Ovary (tissue), 9 donors: Measurements from ENCODE around the gene ZNF577. TPM values are rescaled to one million over a fixed set of nuclear protein-coding genes. Genes with fewer than 3 reads are reported as not detected.

Experiments used
- DNase-seq, 5 donors: peaks; one replicate each; pipeline ENCODE4 v3.0.0-alpha.2; 2019 to 2020
- H3K27ac ChIP-seq, 2 donors: fragments of 200-600 bp; one replicate each; pipeline versions ENCODE4 v1.5.1 to v1.8.0; 2019 to 2022
- H3K27me3 ChIP-seq: fragments of 200-600 bp; one replicate; pipeline ENCODE4 v1.8.0; 2022
- H3K36me3 ChIP-seq: fragments of 200-600 bp; sonication (generic); one replicate; pipeline ENCODE4 v1.5.1; 2019
- H3K4me1 ChIP-seq: one replicate; pipeline ENCODE4 v1.8.1; 2013; ENCODE audit warnings: mild to moderate bottlenecking, moderate library complexity; ENCODE audit not compliant: insufficient read depth
- H3K4me3 ChIP-seq: fragments of 200-600 bp; sonication (generic); one replicate; pipeline ENCODE4 v1.5.1; 2017
- H3K9me3 ChIP-seq, 2 donors: fragments of 200-600 bp in 1 of 2; sonication (generic) in 1 of 2; one replicate each; pipeline versions ENCODE4 v1.5.1 to v1.8.1; 2013 to 2019; ENCODE audit warnings: mild to moderate bottlenecking in 1 of 2, moderate library complexity in 1 of 2
- EP300 ChIP-seq: sonication (generic); formaldehyde crosslinking; IDR thresholded peaks from one replicate; pipeline ENCODE4 v1.6.1; 2017; ENCODE audit warnings: antibody characterized with exemption
- POLR2A ChIP-seq: fragments of 450-650 bp; IDR thresholded peaks from one replicate; pipeline ENCODE4 v1.6.1; 2017; ENCODE audit warnings: antibody characterized with exemption, mild to moderate bottlenecking, moderate library complexity
- WGBS, 3 donors: extraction: QIAGEN DNeasy Blood & Tissue Kit in 1 of 3; methylation state at CpG; one replicate each; pipeline versions ENCODE4 v1.1.5 to v1.1.7; 2013 to 2017; 5-methylcytosine and 5-hydroxymethylcytosine counted together
- intact Hi-C, 4 donors: fragments of 100-400 bp; cut with DNase I; formaldehyde crosslinking; loops; one replicate each; pipeline versions ENCODE4 v1.11.0 to v1.15.1; 2022 to 2023
- polyA plus RNA-seq, 2 donors: library from polyadenylated mRNA; stranded (reverse); fragments of 200-250 nt in 1 of 2; fragments of 350-450 nt in 1 of 2; fragmentation: Illumina TruSeq in 1 of 2; extraction: RNeasy Lipid Tissue Mini Kit (QIAGEN cat#74804) in 1 of 2; gene quantifications; one replicate each; pipeline ENCODE4 v1.2.3, GENCODE V29; 2013 to 2014
- total RNA-seq, 7 donors: library from RNA; depleted of rRNA in 2 of 7; stranded (reverse); fragments of >200 nt in 2 of 7; fragmentation: NEBNext Ultra II Directional in 3 of 7; extraction: Animal tissue kit (Norgen Biotek cat#: 25700) in 3 of 7; gene quantifications; one replicate each; pipeline versions ENCODE4 v1.1.0 to v1.2.4, GENCODE V29; 2016 to 2023
- TF ChIP-seq, protein P1 (sequence below), 3 donors: fragments of 450-650 bp in 2 of 3; fragments of 200-600 bp in 1 of 3; IDR thresholded peaks; one replicate each; pipeline versions ENCODE4 v1.5.1 to v1.8.0; 2016 to 2022; ENCODE audit warnings: antibody characterized with exemption in 3 of 3, mild to moderate bottlenecking in 1 of 3
- donor health status: DM: no; HTN: no; CAD: no; lungs with moderate emphysema.
- donor health status: DM: no; HTN: no; CAD: no.
- donor health status: Bipolar disorder and iron deficiency.
- donor health status: DM: yes; HTN: yes; CAD: no.
- donor health status: DM: no; HTN: no; CAD: no.
- donor health status: DM: yes; HTN: yes; CAD: no.

ZNF577 gene
- total and polyA plus RNA-seq, 9 donors: 18.2 to 40.6 (median 30.9) TPM

DNA sequence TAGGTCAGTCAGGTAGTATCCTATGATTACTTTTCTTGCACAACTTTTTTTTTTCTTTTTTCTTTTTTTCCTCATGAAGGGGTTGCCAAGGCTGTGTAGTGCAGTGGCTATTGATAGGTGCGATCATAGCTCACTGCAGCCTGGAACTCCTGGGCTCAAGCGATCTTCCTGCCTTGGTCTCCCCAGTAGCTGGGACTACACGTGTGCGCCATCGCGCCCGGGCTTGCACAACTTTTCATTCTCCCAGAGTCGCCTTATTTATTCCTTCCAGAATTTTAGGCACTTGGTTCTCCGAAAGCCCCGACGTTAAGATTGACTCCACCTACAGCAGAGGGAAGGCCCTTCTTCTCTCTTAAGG, 38.7 kb upstream of the ZNF577 start:
- Histone ChIP-seq H3K27me3 (no peaks in the 10 kb centered on the region), H3K4me1 (no peaks in the 10 kb centered on the region), H3K4me3 (peak overlapping the region; percentile 89), H3K27ac (peak overlapping the region in 1 of 2 donors; percentile 84), H3K9me3 (peaks cover under 1 to 14% of the 10 kb centered on the region in 2 donors), H3K36me3 (no peaks in the 10 kb centered on the region)
- WGBS, 3 donors: 14 to 16% (median 15%) methylated on average over 11 of the region's 11 CpGs
- no peak for TF ChIP-seq EP300
- TF ChIP-seq POLR2A: no peak
- TF ChIP-seq, protein P1, sequence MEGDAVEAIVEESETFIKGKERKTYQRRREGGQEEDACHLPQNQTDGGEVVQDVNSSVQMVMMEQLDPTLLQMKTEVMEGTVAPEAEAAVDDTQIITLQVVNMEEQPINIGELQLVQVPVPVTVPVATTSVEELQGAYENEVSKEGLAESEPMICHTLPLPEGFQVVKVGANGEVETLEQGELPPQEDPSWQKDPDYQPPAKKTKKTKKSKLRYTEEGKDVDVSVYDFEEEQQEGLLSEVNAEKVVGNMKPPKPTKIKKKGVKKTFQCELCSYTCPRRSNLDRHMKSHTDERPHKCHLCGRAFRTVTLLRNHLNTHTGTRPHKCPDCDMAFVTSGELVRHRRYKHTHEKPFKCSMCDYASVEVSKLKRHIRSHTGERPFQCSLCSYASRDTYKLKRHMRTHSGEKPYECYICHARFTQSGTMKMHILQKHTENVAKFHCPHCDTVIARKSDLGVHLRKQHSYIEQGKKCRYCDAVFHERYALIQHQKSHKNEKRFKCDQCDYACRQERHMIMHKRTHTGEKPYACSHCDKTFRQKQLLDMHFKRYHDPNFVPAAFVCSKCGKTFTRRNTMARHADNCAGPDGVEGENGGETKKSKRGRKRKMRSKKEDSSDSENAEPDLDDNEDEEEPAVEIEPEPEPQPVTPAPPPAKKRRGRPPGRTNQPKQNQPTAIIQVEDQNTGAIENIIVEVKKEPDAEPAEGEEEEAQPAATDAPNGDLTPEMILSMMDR (IDR thresholded peaks at IDR 0.05): no peak
- DNase-seq: no peak
- intact Hi-C loops: no loop called here

DNA sequence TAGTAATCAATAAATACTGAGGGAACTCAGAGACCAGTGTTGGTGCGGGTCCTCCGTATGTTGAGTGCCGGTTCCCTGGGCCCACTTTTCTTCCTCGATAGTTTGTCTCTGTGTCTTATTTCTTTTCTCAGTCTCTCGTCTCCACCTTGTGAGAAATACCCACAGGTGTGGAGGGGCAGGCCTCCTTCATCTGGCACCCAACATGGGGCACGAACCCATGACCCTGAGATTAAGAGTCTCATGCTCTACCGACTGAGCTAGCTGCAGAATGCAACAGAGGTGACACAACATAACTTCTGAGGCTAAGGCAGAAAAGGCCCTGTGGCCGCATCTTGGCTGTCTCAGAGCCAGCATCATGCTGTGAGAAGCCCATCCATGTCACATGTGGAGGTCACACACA, 34.2 kb upstream of the ZNF577 start:
- DNase-seq: no peak
- Histone ChIP-seq H3K4me3 (no peak overlapping the region), H3K27ac (no peak overlapping the region), H3K9me3 (peaks cover 4 to 37% of the 10 kb centered on the region in 2 donors), H3K36me3 (no peaks in the 10 kb centered on the region), H3K27me3 (no peaks in the 10 kb centered on the region), H3K4me1 (no peaks in the 10 kb centered on the region)
- WGBS, 3 donors: 89 to 95% (median 90%) methylated on average over 8 of the region's 8 CpGs
- intact Hi-C loops: no loop called here
- TF ChIP-seq, protein P1 (IDR thresholded peaks at IDR 0.05): no peak
- TF ChIP-seq POLR2A (no peak), EP300 (no peak)

DNA sequence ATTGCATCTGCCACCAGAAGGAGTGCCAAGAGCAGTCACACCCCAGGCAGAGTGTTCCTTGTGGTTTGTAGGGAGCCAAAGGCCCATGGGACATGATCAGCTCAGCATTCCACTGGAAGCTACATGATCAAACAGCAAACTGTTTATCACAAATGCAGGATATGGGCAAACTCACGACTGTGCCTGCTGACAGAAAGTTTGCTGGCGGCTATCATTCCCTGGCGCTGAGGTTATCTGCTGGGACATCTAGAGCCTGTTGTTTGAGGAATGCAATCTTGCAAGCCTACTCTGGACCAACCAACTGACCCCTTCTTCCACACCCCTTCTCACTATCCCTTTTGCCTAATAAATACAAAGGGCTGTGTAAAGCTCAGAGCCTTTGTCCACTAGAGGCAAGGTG, 31.9 kb upstream of the ZNF577 start:
- 73 to 90% (median 86%) methylated on average over 3 of the region's 3 CpGs for WGBS, 3 donors
- Histone ChIP-seq H3K36me3 (no peaks in the 10 kb centered on the region), H3K27me3 (no peaks in the 10 kb centered on the region), H3K4me3 (no peak overlapping the region), H3K9me3 (peaks cover 4 to 53% of the 10 kb centered on the region in 2 donors), H3K4me1 (no peaks in the 10 kb centered on the region), H3K27ac (no peak overlapping the region)
- intact Hi-C loops: no loop called here
- no peak for DNase-seq
- TF ChIP-seq, protein P1 (IDR thresholded peaks at IDR 0.05): no peak
- TF ChIP-seq POLR2A (no peak), EP300 (no peak)

DNA sequence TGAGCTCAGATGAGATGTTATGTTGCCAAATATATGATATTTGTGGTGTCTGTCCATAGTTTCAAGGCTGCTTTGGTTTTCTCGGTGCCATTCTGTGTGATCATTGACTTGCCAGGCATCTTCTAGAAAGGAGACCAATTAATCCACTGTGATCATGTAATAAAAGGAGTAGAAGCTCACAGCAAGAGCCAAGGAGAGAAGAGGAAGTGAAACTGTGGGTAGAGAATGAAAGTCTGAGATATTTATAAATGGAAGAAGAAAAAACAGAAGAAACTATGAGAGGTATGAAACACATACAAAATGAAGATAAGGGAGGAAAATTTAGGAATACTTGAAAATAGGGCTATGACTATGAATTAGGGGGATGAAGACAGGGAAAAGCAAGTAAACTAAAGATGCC, 28.4 kb upstream of the ZNF577 start:
- intact Hi-C loops: no loop called here
- 83 to 100% (median 92%) methylated on average over 1 of the region's 1 CpG for WGBS, 3 donors
- DNase-seq: no peak
- TF ChIP-seq EP300 (no peak), POLR2A (no peak)
- TF ChIP-seq, protein P1 (IDR thresholded peaks at IDR 0.05): no peak
- H3K4me3 ChIP-seq: no peak overlapping the region
- no peaks in the 10 kb centered on the region for H3K27me3 ChIP-seq
- no peaks in the 10 kb centered on the region for H3K4me1 ChIP-seq
- no peak overlapping the region for H3K27ac ChIP-seq
- H3K36me3 ChIP-seq: no peaks in the 10 kb centered on the region
- H3K9me3 ChIP-seq: peaks cover 1 to 54% of the 10 kb centered on the region in 2 donors
